SU-DHL-6 (cell line): ENCODE data around the gene ZBTB21.

ENCODE experiments used
- EZH2phosphoT487 ChIP-seq: fragments of 200-600 bp; sonication (generic), shearing (Covaris generic); conservative IDR thresholded peaks from 2 replicates; pipeline ENCODE4 v1.6.1; 2018; ENCODE audit warnings: mild to moderate bottlenecking, antibody characterized with exemption, low read length, moderate library complexity, mixed read lengths
- TF ChIP-seq, protein P1 (sequence below): fragments of 200-600 bp; sonication (generic); IDR thresholded peaks from one replicate; pipeline ENCODE4 v1.5.1; 2017; ENCODE audit warnings: antibody characterized with exemption, mild to moderate bottlenecking, low read length, moderate library complexity; ENCODE audit not compliant: insufficient read depth, poor library complexity, severe bottlenecking

DNA sequence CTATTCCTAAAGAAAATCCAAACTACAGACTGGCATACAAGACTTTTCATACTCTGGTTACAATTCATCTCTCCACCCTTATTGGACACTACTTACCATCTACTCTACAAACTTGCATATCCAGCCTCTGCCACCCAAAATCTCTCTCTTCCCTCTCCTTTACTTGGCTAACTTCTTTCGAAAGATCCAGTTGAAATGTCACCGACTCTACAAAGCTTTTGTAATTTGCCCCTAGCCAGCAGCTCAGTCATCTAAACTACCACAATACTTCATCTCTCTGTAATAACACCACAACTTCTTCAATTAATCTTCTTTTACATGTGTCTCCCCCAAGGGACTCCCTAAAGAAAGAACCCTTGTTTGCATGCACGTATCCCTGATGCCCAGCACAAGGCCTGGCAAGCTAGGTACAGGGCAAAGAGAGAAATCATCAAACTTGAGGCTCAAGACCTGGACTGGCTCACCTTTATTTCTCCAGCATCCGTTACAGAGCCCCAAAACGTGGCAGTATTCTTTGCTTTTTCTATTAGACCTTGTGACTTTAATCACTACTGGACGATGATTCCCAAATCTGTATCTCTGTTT, 2.7 kb downstream of the ZBTB21 start:
- TF ChIP-seq, protein P1, sequence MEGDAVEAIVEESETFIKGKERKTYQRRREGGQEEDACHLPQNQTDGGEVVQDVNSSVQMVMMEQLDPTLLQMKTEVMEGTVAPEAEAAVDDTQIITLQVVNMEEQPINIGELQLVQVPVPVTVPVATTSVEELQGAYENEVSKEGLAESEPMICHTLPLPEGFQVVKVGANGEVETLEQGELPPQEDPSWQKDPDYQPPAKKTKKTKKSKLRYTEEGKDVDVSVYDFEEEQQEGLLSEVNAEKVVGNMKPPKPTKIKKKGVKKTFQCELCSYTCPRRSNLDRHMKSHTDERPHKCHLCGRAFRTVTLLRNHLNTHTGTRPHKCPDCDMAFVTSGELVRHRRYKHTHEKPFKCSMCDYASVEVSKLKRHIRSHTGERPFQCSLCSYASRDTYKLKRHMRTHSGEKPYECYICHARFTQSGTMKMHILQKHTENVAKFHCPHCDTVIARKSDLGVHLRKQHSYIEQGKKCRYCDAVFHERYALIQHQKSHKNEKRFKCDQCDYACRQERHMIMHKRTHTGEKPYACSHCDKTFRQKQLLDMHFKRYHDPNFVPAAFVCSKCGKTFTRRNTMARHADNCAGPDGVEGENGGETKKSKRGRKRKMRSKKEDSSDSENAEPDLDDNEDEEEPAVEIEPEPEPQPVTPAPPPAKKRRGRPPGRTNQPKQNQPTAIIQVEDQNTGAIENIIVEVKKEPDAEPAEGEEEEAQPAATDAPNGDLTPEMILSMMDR: no peak
- no peak for TF ChIP-seq EZH2phosphoT487
